ENCODE results near the gene ATP1B3. TPM values are rescaled to one million over a fixed set of nuclear protein-coding genes. Genes with fewer than 3 reads are reported as not detected.

The ATP1B3 gene
- total and polyA plus RNA-seq, 4 donors: 6.8 to 30.2 (median 11.3) TPM

- H3K27me3 ChIP-seq (ENCODE audit: control insufficient read depth in 4 of 4, insufficient read depth in 4 of 4, low read length in 3 of 4): no peaks in the 10 kb centered on the region
- no peaks in the 10 kb centered on the region for H3K9me3 ChIP-seq (ENCODE audit: control insufficient read depth in 4 of 4, low read length in 3 of 4)
- TF ChIP-seq EGR1 (IDR thresholded peaks at IDR 0.05; ENCODE audit: low read depth in 2 of 2): no peak
- TF ChIP-seq ZBTB33 (IDR thresholded peaks at IDR 0.05): no peak
- no peak for TF ChIP-seq HNF4A (conservative IDR thresholded peaks at IDR 0.05)
- TF ChIP-seq FOXA1 (IDR thresholded peaks at IDR 0.05): no peak
- TF ChIP-seq YY1 (IDR thresholded peaks at IDR 0.05): no peak
- no peak for TF ChIP-seq SP1 (IDR thresholded peaks at IDR 0.05)
- TF ChIP-seq ATF3 (IDR thresholded peaks at IDR 0.05): no peak
- TF ChIP-seq REST (IDR thresholded peaks at IDR 0.05): no peak
- TF ChIP-seq CTCF (IDR thresholded peaks at IDR 0.05; ENCODE audit: low read depth, low read length, missing input control): no peak
- TF ChIP-seq FOXA2 (IDR thresholded peaks at IDR 0.05): no peak
- TF ChIP-seq RXRA (IDR thresholded peaks at IDR 0.05): no peak
- H3K27ac ChIP-seq (ENCODE audit: low read depth in 1 of 2, low read length in 2 of 2): no peak overlapping the region
- H3K4me3 ChIP-seq (ENCODE audit: low read depth in 1 of 3, low read length in 3 of 3): no peak overlapping the region
- DNase-seq (ENCODE audit: low spot score): no peak
- 24% methylated on average over 2 of the region's 2 CpGs for WGBS
- H3K4me1 ChIP-seq (ENCODE audit: control insufficient read depth in 4 of 4, insufficient read depth in 4 of 4, low read length in 3 of 4): no peaks in the 10 kb centered on the region
- no peak overlapping the region for H3K9ac ChIP-seq (ENCODE audit: low read depth in 1 of 2, low read length in 2 of 2)
- no peaks in the 10 kb centered on the region for H3K36me3 ChIP-seq (ENCODE audit: control insufficient read depth in 4 of 4, insufficient read depth in 3 of 4, low read depth in 1 of 4, low read length in 3 of 4)
Observed at GRCh38 chr3:141828890-141829289, 47.6 kb upstream of the ATP1B3 start.

GRCh38 chr3:141830508-141830907, 45.9 kb upstream of the ATP1B3 start:
- no peak overlapping the region for H3K4me3 ChIP-seq (ENCODE audit: low read depth in 1 of 3, low read length in 3 of 3)
- TF ChIP-seq CTCF (IDR thresholded peaks at IDR 0.05; ENCODE audit: low read depth, low read length, missing input control) (no peak), TAF1 (conservative IDR thresholded peaks at IDR 0.05) (no peak), ATF3 (IDR thresholded peaks at IDR 0.05) (no peak), FOXA1 (IDR thresholded peaks at IDR 0.05) (no peak), MAX (IDR thresholded peaks at IDR 0.05) (no peak), JUND (IDR thresholded peaks at IDR 0.05) (no peak), RAD21 (IDR thresholded peaks at IDR 0.05) (no peak), RXRA (IDR thresholded peaks at IDR 0.05) (no peak), ZBTB33 (IDR thresholded peaks at IDR 0.05) (no peak), GABPA (IDR thresholded peaks at IDR 0.05 in 1 of 2, conservative IDR thresholded peaks at IDR 0.05 in 1 of 2) (no peak)

More at GRCh38 chr3:141830508-141830907, 45.9 kb upstream of the ATP1B3 start:
- H3K9ac ChIP-seq (ENCODE audit: low read depth in 1 of 2, low read length in 2 of 2): no peak overlapping the region
- no peaks in the 10 kb centered on the region for H3K9me3 ChIP-seq (ENCODE audit: control insufficient read depth in 4 of 4, low read length in 3 of 4)
- no peaks in the 10 kb centered on the region for H3K4me1 ChIP-seq (ENCODE audit: control insufficient read depth in 4 of 4, insufficient read depth in 4 of 4, low read length in 3 of 4)
- H3K27ac ChIP-seq (ENCODE audit: low read depth in 1 of 2, low read length in 2 of 2): no peak overlapping the region
- H3K36me3 ChIP-seq (ENCODE audit: control insufficient read depth in 4 of 4, insufficient read depth in 3 of 4, low read depth in 1 of 4, low read length in 3 of 4): no peaks in the 10 kb centered on the region
- no peaks in the 10 kb centered on the region for H3K27me3 ChIP-seq (ENCODE audit: control insufficient read depth in 4 of 4, insufficient read depth in 4 of 4, low read length in 3 of 4)
- DNase-seq (ENCODE audit: low spot score): no peak
- 89% methylated on average over 6 of the region's 6 CpGs for WGBS

Data from liver (tissue), 9 donors.